GM23338 (cell line): ENCODE data around the gene DOCK3. TPM values are rescaled to one million over a fixed set of nuclear protein-coding genes. Genes with fewer than 3 reads are reported as not detected.

Source experiments
- ATAC-seq: fragments of 200-7000 bp; cut with Tn5 transposase; 3 replicates; pipeline ENCODE4 v1.9.1; 2020
- DNase-seq: peaks from one replicate; pipeline ENCODE4 v3.0.0-alpha.2; 2015; ENCODE audit warnings: low spot score
- H2AFZ ChIP-seq: fragments of 200-600 bp; sonication (generic); 2 replicates; pipeline ENCODE4 v1.8.0; 2016; ENCODE audit warnings: antibody characterized with exemption, mild to moderate bottlenecking, moderate library complexity
- H3F3A ChIP-seq: fragments of 200-600 bp; sonication (generic); replicated peaks from 2 replicates; pipeline ENCODE4 v1.8.0; 2017; ENCODE audit warnings: antibody characterized with exemption, mixed run types, low read depth
- H3K27ac ChIP-seq: fragments of 200-600 bp; sonication (generic); 2 replicates; pipeline ENCODE4 v1.6.1; 2016; ENCODE audit warnings: low read depth
- H3K27me3 ChIP-seq: fragments of 200-600 bp; sonication (generic); 2 replicates; pipeline ENCODE4 v1.8.0; 2016; ENCODE audit warnings: mild to moderate bottlenecking, mixed run types, moderate library complexity; ENCODE audit not compliant: insufficient read depth
- H3K36me3 ChIP-seq: fragments of 200-600 bp; sonication (generic); 2 replicates; pipeline ENCODE4 v1.8.0; 2016; ENCODE audit warnings: mild to moderate bottlenecking; ENCODE audit not compliant: insufficient read depth
- H3K4me1 ChIP-seq: fragments of 200-600 bp; sonication (generic); 2 replicates; pipeline ENCODE4 v1.8.0; 2016; ENCODE audit warnings: mild to moderate bottlenecking, moderate library complexity; ENCODE audit not compliant: insufficient read depth
- H3K4me2 ChIP-seq: fragments of 200-600 bp; sonication (generic); 2 replicates; pipeline ENCODE4 v1.7.1; 2017; ENCODE audit warnings: mixed run types
- H3K4me3 ChIP-seq: fragments of 200-600 bp; sonication (generic); 2 replicates; pipeline ENCODE4 v1.6.1; 2016; ENCODE audit warnings: mixed run types
- H3K79me2 ChIP-seq: fragments of 200-600 bp; sonication (generic); replicated peaks from 2 replicates; pipeline ENCODE4 v1.8.0; 2017; ENCODE audit warnings: mild to moderate bottlenecking; ENCODE audit not compliant: insufficient read depth
- H3K9me2 ChIP-seq: fragments of 200-600 bp; sonication (generic); 2 replicates; pipeline ENCODE4 v1.8.0; 2017; ENCODE audit not compliant: insufficient read depth
- H4K20me1 ChIP-seq: fragments of 200-600 bp; sonication (generic); replicated peaks from 2 replicates; pipeline ENCODE4 v1.8.0; 2017; ENCODE audit warnings: mild to moderate bottlenecking; ENCODE audit not compliant: insufficient read depth
- H3K27ac Mint-ChIP-seq: 2 replicates; pipeline ENCODE4 v1.8.0; 2020; ENCODE audit warnings: inconsistent platforms, mild to moderate bottlenecking, moderate library complexity, mixed read lengths
- H3K27me3 Mint-ChIP-seq: 3 replicates; pipeline ENCODE4 v1.8.0; 2022; ENCODE audit warnings: low read depth, mild to moderate bottlenecking, moderate library complexity, mixed read lengths, inconsistent platforms; ENCODE audit not compliant: insufficient read depth, poor library complexity
- H3K36me3 Mint-ChIP-seq: 3 replicates; pipeline ENCODE4 v1.8.0; 2021; ENCODE audit warnings: low read depth, mild to moderate bottlenecking, inconsistent platforms, moderate library complexity, mixed read lengths
- H3K4me1 Mint-ChIP-seq: 3 replicates; pipeline ENCODE4 v1.8.0; 2020; ENCODE audit warnings: mild to moderate bottlenecking, inconsistent platforms, mixed read lengths
- H3K4me3 Mint-ChIP-seq: 3 replicates; pipeline ENCODE4 v1.8.0; 2021; ENCODE audit warnings: moderate library complexity, mild to moderate bottlenecking, inconsistent platforms, mixed read lengths
- H3K9me3 Mint-ChIP-seq: 3 replicates; pipeline ENCODE4 v1.8.0; 2020; ENCODE audit warnings: moderate library complexity, mild to moderate bottlenecking, inconsistent platforms, mixed read lengths
- CREB1 ChIP-seq: fragments of 250-450 bp; sonication (Bioruptor Pico); IDR thresholded peaks from 2 replicates; pipeline ENCODE4 v1.5.0; 2020; ENCODE audit warnings: low read depth, mild to moderate bottlenecking, moderate library complexity
- EZH2phosphoT487 ChIP-seq: fragments of 200-600 bp; sonication (generic); IDR thresholded peaks from one replicate; pipeline ENCODE4 v1.8.1; 2018; ENCODE audit warnings: antibody characterized with exemption; ENCODE audit not compliant: unreplicated experiment
- JUNB ChIP-seq: IDR thresholded peaks from one replicate; pipeline ENCODE4 v1.6.1; 2016; ENCODE audit warnings: antibody characterized with exemption; ENCODE audit not compliant: unreplicated experiment
- NANOG ChIP-seq: IDR thresholded peaks from 2 replicates; pipeline ENCODE4 v1.6.1; 2016; ENCODE audit warnings: antibody characterized with exemption, borderline replicate concordance
- POLR2AphosphoS5 ChIP-seq: IDR thresholded peaks from 2 replicates; pipeline ENCODE4 v1.6.1; 2016; ENCODE audit warnings: antibody characterized with exemption, low read depth
- STAT1 ChIP-seq: IDR thresholded peaks from one replicate; pipeline ENCODE4 v1.6.1; 2016; ENCODE audit warnings: antibody characterized with exemption; ENCODE audit not compliant: unreplicated experiment
- ZNF114 ChIP-seq: fragments of 250-450 bp; sonication (Bioruptor Pico); IDR thresholded peaks from 2 replicates; pipeline ENCODE4 v1.5.0; 2020; ENCODE audit warnings: mild to moderate bottlenecking, moderate library complexity
- ZNF331 ChIP-seq: fragments of 250-450 bp; sonication (Bioruptor Pico); IDR thresholded peaks from 2 replicates; pipeline ENCODE4 v1.5.0; 2020; ENCODE audit warnings: low read depth, mild to moderate bottlenecking, moderate library complexity
- ZNF462 ChIP-seq: fragments of 250-450 bp; sonication (Bioruptor Pico); IDR thresholded peaks from 2 replicates; pipeline ENCODE4 v1.5.0; 2020; ENCODE audit warnings: mild to moderate bottlenecking, moderate library complexity
- polyA plus RNA-seq: library from polyadenylated mRNA; unstranded; fragments of >200 nt; fragmentation: Nextera tagmentation; extraction: Ambion mirVana; gene quantifications from 2 replicates; pipeline ENCODE4 v1.2.1, GENCODE V29; 2016
- total RNA-seq: library from RNA; depleted of rRNA; stranded (reverse); fragments of >200 nt; shearing (Covaris generic); gene quantifications from 2 replicates; pipeline ENCODE4 v1.2.3, GENCODE V29; 2014
- TF ChIP-seq, protein P1 (sequence below): IDR thresholded peaks from one replicate; pipeline ENCODE4 v1.6.1; 2018; ENCODE audit warnings: antibody characterized with exemption; ENCODE audit not compliant: unreplicated experiment

The DOCK3 gene
- total and polyA plus RNA-seq, 2 experiments from 2014 or later, result 2.4 to 5.6 TPM

GRCh38 chr3:51337666-51338065, 662.9 kb downstream of the DOCK3 start (continued):
- TF ChIP-seq ZNF462 (CRISPR knock-in tag) (no peak), ZNF114 (CRISPR knock-in tag) (no peak), POLR2AphosphoS5 (no peak), STAT1 (no peak), EZH2phosphoT487 (no peak), NANOG (no peak)

DNA sequence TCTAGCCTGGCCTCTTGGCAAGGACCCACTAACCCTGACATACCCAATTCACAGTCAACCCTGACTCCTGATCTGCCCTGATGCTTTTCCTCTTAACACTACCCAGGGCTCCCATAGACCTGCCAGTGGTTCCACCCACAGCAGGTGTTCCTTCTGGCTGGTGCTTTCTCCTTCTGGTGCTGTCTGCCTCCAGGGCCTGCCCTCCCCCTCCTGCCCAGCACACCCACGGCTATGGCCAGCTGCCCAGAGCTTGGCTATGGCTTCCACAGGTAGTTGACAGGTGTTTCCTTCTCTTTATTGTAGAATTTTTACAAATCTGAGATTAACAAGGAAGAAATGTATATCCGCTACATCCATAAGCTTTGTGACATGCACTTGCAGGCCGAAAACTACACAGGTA, 663.9 kb downstream of the DOCK3 start:
- H3K9me3 Mint-ChIP-seq, result no peaks in the 10 kb centered on the region
- H3K27me3 ChIP-seq, result no peaks in the 10 kb centered on the region
- H3K27ac Mint-ChIP-seq, result peak overlapping the region; percentile 7; the same call in 1 of the 2 replicates
- no peaks in the 10 kb centered on the region for H3K4me1 ChIP-seq
- no peaks in the 10 kb centered on the region for H3K79me2 ChIP-seq
- DNase-seq, result no peak
- no peak overlapping the region for H3K4me3 Mint-ChIP-seq
- H3K27me3 Mint-ChIP-seq, result peaks cover 6% of the 10 kb centered on the region
- no peaks in the 10 kb centered on the region for H3K9me2 ChIP-seq
- H2AFZ ChIP-seq, result no peak overlapping the region
- H3K36me3 Mint-ChIP-seq, result no peaks in the 10 kb centered on the region; the same call in 2 of the 3 replicates
- TF ChIP-seq CREB1 (CRISPR knock-in tag) (no peak), JUNB (no peak), ZNF331 (CRISPR knock-in tag) (no peak), STAT1 (no peak), ZNF114 (CRISPR knock-in tag) (no peak), POLR2AphosphoS5 (no peak), EZH2phosphoT487 (no peak), NANOG (no peak)
- TF ChIP-seq, protein P1, sequence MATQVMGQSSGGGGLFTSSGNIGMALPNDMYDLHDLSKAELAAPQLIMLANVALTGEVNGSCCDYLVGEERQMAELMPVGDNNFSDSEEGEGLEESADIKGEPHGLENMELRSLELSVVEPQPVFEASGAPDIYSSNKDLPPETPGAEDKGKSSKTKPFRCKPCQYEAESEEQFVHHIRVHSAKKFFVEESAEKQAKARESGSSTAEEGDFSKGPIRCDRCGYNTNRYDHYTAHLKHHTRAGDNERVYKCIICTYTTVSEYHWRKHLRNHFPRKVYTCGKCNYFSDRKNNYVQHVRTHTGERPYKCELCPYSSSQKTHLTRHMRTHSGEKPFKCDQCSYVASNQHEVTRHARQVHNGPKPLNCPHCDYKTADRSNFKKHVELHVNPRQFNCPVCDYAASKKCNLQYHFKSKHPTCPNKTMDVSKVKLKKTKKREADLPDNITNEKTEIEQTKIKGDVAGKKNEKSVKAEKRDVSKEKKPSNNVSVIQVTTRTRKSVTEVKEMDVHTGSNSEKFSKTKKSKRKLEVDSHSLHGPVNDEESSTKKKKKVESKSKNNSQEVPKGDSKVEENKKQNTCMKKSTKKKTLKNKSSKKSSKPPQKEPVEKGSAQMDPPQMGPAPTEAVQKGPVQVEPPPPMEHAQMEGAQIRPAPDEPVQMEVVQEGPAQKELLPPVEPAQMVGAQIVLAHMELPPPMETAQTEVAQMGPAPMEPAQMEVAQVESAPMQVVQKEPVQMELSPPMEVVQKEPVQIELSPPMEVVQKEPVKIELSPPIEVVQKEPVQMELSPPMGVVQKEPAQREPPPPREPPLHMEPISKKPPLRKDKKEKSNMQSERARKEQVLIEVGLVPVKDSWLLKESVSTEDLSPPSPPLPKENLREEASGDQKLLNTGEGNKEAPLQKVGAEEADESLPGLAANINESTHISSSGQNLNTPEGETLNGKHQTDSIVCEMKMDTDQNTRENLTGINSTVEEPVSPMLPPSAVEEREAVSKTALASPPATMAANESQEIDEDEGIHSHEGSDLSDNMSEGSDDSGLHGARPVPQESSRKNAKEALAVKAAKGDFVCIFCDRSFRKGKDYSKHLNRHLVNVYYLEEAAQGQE, result no peak
- no peaks in the 10 kb centered on the region for H3K36me3 ChIP-seq
- H3K4me1 Mint-ChIP-seq, result peaks cover 19% of the 10 kb centered on the region
- H4K20me1 ChIP-seq, result no peaks in the 10 kb centered on the region
- no peaks in the 10 kb centered on the region for H3F3A ChIP-seq
- no peak overlapping the region for H3K4me2 ChIP-seq
- H3K27ac ChIP-seq, result no peak overlapping the region
- H3K4me3 ChIP-seq, result no peak overlapping the region
- no peak for ATAC-seq
